Heart left ventricle (tissue), 16 donors: ENCODE results near the gene PCSK2. TPM values are rescaled to one million over a fixed set of nuclear protein-coding genes. Genes with fewer than 3 reads are reported as not detected.

Experiments
- ATAC-seq, 4 donors: fragments of 200-7000 bp; cut with Tn5 transposase; one replicate each; pipeline ENCODE4 v1.9.1; 2020 to 2022; ENCODE audit warnings: moderate library complexity in 4 of 4, mild to moderate bottlenecking in 3 of 4, moderate number of reproducible peaks in 1 of 4
- DNase-seq, 5 donors: peaks; one replicate each; pipeline ENCODE4 v3.0.0-alpha.2; 2020
- H3K27ac ChIP-seq, 12 donors: fragments of 200-600 bp; sonication (generic) in 4 of 12; one replicate each; pipeline versions ENCODE4 v1.5.0 to v1.8.0; 2016 to 2022; ENCODE audit warnings: mild to moderate bottlenecking in 2 of 12
- H3K27me3 ChIP-seq, 9 donors: fragments of 200-600 bp; sonication (generic) in 2 of 9; one replicate each; pipeline versions ENCODE4 v1.5.1 to v1.8.0; 2016 to 2022; ENCODE audit warnings: mild to moderate bottlenecking in 3 of 9
- H3K36me3 ChIP-seq, 9 donors: fragments of 200-600 bp; sonication (generic) in 2 of 9; one replicate each; pipeline versions ENCODE4 v1.5.0 to v1.8.0; 2018 to 2022; ENCODE audit warnings: mild to moderate bottlenecking in 2 of 9
- H3K4me1 ChIP-seq, 12 donors: fragments of 200-600 bp; sonication (generic) in 4 of 12; one replicate each; pipeline versions ENCODE4 v1.5.0 to v1.8.0; 2016 to 2022; ENCODE audit warnings: mild to moderate bottlenecking in 3 of 12
- H3K4me3 ChIP-seq, 12 donors: fragments of 200-600 bp; sonication (generic) in 4 of 12; one replicate each; pipeline versions ENCODE4 v1.5.0 to v1.8.0; 2017 to 2022; ENCODE audit warnings: mild to moderate bottlenecking in 9 of 12, moderate library complexity in 4 of 12
- H3K9me3 ChIP-seq, 12 donors: fragments of 200-600 bp; sonication (generic) in 4 of 12; one replicate each; pipeline versions ENCODE4 v1.5.0 to v1.8.0; 2016 to 2022; ENCODE audit warnings: mild to moderate bottlenecking in 1 of 12
- POLR2A ChIP-seq, 2 donors: fragments of 450-650 bp; IDR thresholded peaks; one replicate each; pipeline ENCODE4 v1.6.1; 2017; ENCODE audit warnings: antibody characterized with exemption in 2 of 2, mild to moderate bottlenecking in 2 of 2, moderate library complexity in 2 of 2
- WGBS, 4 donors: extraction: QIAGEN DNeasy Blood & Tissue Kit in 2 of 4; methylation state at CpG; one replicate each; pipeline versions ENCODE4 v1.1.5 to v1.1.7; 2013 to 2018; 5-methylcytosine and 5-hydroxymethylcytosine counted together
- intact Hi-C, 10 donors: fragments of 100-400 bp; cut with DNase I; formaldehyde crosslinking; loops; one replicate each; pipeline versions ENCODE4 v1.11.1 to v1.14.2; 2022
- polyA plus RNA-seq, 2 donors: library from polyadenylated mRNA; stranded (reverse); fragments of 200-250 nt; gene quantifications; one replicate each; pipeline ENCODE4 v1.2.3, GENCODE V29; 2013
- total RNA-seq, 9 donors: library from RNA; depleted of rRNA in 2 of 9; stranded (reverse); fragments of >200 nt in 2 of 9; fragmentation: NEBNext Ultra II Directional in 3 of 9; extraction: Animal tissue kit (Norgen Biotek cat#: 25700) in 3 of 9; gene quantifications; one replicate each; pipeline versions ENCODE4 v1.1.0 to v1.2.4, GENCODE V29; 2016 to 2023
- TF ChIP-seq, protein P1 (sequence below), 12 donors: fragments of 200-600 bp; sonication (generic) in 4 of 12; IDR thresholded peaks; one replicate each; pipeline versions ENCODE4 v1.5.0 to v1.8.0; 2018 to 2022; ENCODE audit warnings: antibody characterized with exemption in 12 of 12, mild to moderate bottlenecking in 5 of 12
- donor health status: ischemic (EF 13 %, LVEDD 7.1; RV severe dilation, severe dysfunction).
- donor health status: healthy with polysubstance abuse.
- donor health status: DM: no; HTN: yes; CAD: no.
- donor health status: DM: no; HTN: no; CAD: no.
- donor health status: ischemic (EF 25% LVEDD 6.9; RV normal size, moderate dysfunction).
- donor health status: ischemic (EF 25% LVEDD 5.7; RV mildly dilated, moderate dysfunction).
- donor health status: healthy.
- donor health status: DM: yes; HTN: yes; CAD: no.
- donor health status: ischemic (EF 35%, LVEDD 5.7; RV mildly dilated, moderate dysfunction).
- donor health status: nonischemic (EF 11% LVEDD 7.7; RV severe dilation, severe dysfunction).
- donor health status: DM: yes; HTN: yes; CAD: no.
- donor health status: PGD.
- donor health status: ischemic (EF 29% LVEDD 5.4; RV normal size, mild dysfunction).
- donor health status: nonischemic (EF 23%, LVEDD 6.1; RV moderate dilation, normal function).

The PCSK2 gene
- total and polyA plus RNA-seq, 11 donors = 0.11 to 2.0 (median 0.55) TPM

DNA sequence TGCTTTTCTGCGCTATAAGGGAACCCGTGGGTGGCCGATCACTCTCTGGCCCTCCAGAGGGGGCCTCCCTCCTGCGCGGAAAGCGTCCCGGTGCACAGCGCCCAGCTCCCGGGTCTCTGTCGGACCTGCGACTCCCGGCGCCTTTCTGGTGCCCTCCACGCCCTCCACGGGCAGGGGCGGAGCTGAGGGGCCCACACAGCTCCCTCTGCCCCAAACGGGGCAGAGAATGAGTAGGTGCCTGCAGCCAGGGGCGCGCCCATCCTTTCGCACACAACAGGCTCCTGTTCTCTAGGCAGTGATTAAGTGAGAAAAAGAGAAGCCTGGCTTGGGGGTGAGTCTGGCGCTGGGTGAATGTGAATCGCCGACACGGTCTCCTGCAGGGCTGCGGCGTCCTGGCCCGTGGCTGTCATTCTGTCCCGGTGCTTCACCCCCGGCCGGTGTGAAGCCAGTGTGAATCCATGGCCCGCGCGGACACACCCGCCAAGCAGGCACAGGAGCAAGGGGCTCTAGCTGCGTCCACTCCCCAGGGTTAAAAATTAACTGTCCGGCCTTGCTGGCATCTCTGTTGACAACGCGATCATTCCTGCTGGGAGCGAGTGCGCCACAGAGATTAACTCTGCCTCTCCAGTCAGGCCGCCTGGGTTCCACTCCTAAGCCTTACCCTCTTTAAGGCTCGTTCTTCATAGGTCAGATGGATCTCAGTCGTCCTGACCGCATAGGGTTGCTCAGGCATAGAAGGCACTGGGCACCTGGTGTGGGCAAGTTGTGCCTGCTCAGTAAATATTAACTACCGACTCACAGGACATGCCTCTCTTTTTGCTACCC lies 88.8 kb downstream of the PCSK2 start:
- intact Hi-C loops = no loop called here
- no peak overlapping the region for H3K4me3 ChIP-seq
- no peak for DNase-seq
- 13 to 20% (median 15%) methylated on average over 32 to 45 of the region's 45 CpGs for WGBS, 4 donors
- no peak for TF ChIP-seq POLR2A (IDR thresholded peaks at IDR 0.05)
- no peak overlapping the region for H3K27ac ChIP-seq
- no peak for ATAC-seq
- no peaks in the 10 kb centered on the region for H3K9me3 ChIP-seq
- H3K4me1 ChIP-seq = no peaks in the 10 kb centered on the region
- H3K27me3 ChIP-seq = peaks cover 0 to 41% (median 13%) of the 10 kb centered on the region in 9 donors
- H3K36me3 ChIP-seq = no peaks in the 10 kb centered on the region

DNA sequence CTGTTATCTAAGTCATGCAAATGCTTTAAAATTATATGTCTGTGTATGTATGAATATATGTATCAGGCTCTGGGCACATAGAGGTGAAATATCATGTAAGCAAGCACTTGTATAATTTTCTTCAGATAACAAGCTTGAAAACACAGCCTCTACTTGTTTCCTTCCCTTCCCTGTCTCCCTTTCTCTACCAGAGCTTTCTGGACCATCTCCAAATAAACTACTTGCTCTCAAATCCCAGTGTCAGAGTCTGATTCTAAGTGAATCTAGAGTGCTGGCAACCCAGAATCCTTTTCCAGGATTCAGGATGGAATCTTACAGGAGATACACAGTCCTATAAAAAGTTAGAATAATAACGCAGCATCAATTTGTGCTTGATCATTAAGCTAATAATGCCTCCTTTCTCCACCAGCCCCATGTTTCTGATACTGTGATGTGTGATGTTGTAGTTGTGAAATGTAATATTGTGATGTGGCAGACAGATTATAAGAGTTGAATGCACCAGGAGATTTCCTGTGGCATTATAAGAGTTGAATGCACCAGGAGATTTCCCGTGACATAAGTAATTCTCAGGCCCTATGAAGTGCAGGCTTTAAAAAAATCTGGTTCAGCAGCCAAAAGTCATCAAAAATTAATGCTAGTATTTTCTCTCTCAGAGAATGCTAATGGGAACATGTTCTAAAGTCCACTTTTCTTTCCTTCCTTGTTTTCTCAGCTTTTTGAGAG lies 89.6 kb downstream of the PCSK2 start:
- peaks cover 0 to 41% (median 13%) of the 10 kb centered on the region in 9 donors for H3K27me3 ChIP-seq
- no peaks in the 10 kb centered on the region for H3K4me1 ChIP-seq

DNA sequence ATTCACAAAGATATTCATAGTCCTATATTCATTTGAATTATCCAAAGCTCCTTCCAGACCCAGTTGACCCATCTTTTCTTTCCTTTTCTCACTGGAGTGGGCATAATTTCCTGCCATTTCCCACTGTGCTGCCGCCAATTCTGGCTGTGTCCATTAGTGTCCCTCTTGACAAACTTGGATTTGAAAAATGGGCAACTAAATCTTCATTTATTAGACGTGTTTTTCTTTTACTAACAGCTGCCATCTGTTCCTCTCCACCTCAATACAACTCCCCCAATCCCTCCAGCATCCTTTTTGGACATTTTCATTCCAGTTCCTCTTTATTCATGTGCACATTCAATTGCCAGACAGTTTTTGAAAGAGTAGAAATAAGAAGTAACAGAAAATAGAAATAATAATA lies 90.5 kb downstream of the PCSK2 start:
- DNase-seq = no peak
- intact Hi-C loops = no loop called here
- no peak for ATAC-seq
- Histone ChIP-seq H3K36me3 (no peaks in the 10 kb centered on the region), H3K4me3 (no peak overlapping the region), H3K9me3 (no peaks in the 10 kb centered on the region), H3K4me1 (no peaks in the 10 kb centered on the region), H3K27ac (no peak overlapping the region), H3K27me3 (peaks cover 0 to 41% (median 13%) of the 10 kb centered on the region in 9 donors)
- TF ChIP-seq, protein P1, sequence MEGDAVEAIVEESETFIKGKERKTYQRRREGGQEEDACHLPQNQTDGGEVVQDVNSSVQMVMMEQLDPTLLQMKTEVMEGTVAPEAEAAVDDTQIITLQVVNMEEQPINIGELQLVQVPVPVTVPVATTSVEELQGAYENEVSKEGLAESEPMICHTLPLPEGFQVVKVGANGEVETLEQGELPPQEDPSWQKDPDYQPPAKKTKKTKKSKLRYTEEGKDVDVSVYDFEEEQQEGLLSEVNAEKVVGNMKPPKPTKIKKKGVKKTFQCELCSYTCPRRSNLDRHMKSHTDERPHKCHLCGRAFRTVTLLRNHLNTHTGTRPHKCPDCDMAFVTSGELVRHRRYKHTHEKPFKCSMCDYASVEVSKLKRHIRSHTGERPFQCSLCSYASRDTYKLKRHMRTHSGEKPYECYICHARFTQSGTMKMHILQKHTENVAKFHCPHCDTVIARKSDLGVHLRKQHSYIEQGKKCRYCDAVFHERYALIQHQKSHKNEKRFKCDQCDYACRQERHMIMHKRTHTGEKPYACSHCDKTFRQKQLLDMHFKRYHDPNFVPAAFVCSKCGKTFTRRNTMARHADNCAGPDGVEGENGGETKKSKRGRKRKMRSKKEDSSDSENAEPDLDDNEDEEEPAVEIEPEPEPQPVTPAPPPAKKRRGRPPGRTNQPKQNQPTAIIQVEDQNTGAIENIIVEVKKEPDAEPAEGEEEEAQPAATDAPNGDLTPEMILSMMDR (IDR thresholded peaks at IDR 0.05) = no peak
- no peak for TF ChIP-seq POLR2A (IDR thresholded peaks at IDR 0.05)
- WGBS, 4 donors = 46 to 59% (median 50%) methylated on average over 2 of the region's 2 CpGs

More for the DNA sequence above, 89.6 kb downstream of the PCSK2 start:
- TF ChIP-seq POLR2A (IDR thresholded peaks at IDR 0.05) = no peak
- TF ChIP-seq, protein P1 (IDR thresholded peaks at IDR 0.05) = no peak
- no peaks in the 10 kb centered on the region for H3K36me3 ChIP-seq
- H3K9me3 ChIP-seq = no peaks in the 10 kb centered on the region
- no peak for DNase-seq
- no peak for ATAC-seq
- H3K27ac ChIP-seq = no peak overlapping the region
- intact Hi-C loops = no loop called here
- H3K4me3 ChIP-seq = no peak overlapping the region
- WGBS, 4 donors = 79 to 89% (median 82%) methylated on average over 2 of the region's 2 CpGs

DNA sequence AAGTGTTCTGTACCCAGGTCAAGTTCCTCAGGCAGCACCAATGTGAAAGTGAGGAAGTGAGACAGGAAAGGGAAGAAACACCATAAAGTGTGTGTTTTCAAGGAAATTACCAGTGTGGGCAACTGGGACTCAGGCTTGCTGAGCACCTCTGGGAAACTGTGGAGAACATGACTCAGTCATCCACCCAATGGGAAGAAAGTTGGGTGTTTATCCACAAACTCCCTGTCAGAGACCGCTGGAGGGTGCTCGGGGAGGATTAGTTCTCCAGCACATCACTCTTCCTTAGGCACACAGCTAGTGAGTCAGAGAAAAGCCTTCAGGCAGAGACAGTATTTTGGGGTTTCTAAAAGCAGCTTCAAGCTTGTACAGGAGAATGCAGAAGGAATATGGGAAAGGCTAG lies 93.6 kb downstream of the PCSK2 start:
- intact Hi-C loops = no loop called here

More for the DNA sequence above, 93.6 kb downstream of the PCSK2 start:
- H3K27ac ChIP-seq = no peak overlapping the region
- TF ChIP-seq, protein P1 (IDR thresholded peaks at IDR 0.05) = no peak
- no peak for TF ChIP-seq POLR2A (IDR thresholded peaks at IDR 0.05)
- no peaks in the 10 kb centered on the region for H3K9me3 ChIP-seq
- peaks cover 0 to 36% (median 6%) of the 10 kb centered on the region in 9 donors for H3K27me3 ChIP-seq
- H3K4me1 ChIP-seq = no peaks in the 10 kb centered on the region
- 62 to 89% (median 73%) methylated on average over 2 of the region's 2 CpGs for WGBS, 4 donors
- no peaks in the 10 kb centered on the region for H3K36me3 ChIP-seq
- ATAC-seq = no peak
- H3K4me3 ChIP-seq = no peak overlapping the region
- DNase-seq = no peak
